ENCODE results near the gene APP. TPM values are rescaled to one million over a fixed set of nuclear protein-coding genes. Genes with fewer than 3 reads are reported as not detected.
"Not testable (repeated sequence)": the region's sequence is repeated elsewhere in the genome, so short reads cannot be mapped to it uniquely, and the experiment has no call there.

Gene APP
- total RNA-seq, 1 donor from 2014 or later, result 40.7 TPM

DNA sequence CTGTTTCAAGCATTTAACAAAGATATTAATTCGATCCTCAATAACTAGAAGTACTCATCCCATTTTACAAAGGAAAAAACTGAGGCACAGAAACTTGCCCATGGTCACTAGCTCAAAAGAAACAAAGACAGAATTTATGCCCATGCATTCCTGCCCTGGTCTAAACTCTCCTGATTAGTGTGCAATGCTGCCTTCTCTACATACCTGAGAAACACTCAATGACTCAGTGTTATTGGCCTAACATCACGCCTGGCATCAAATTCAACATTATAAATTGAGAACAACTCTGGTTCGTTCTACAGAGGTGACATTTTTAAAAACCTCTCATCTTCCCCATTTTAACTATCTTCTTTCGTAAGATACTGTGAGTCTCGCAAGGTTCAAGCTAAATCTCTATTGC, 5.2 kb downstream of the APP start:
- intact Hi-C loops (cut with micrococcal nuclease), result loop anchor here (5.0 kb wide), 2 partner anchors 363 to 603 kb away; no protein-coding TSS in a partner anchor

DNA sequence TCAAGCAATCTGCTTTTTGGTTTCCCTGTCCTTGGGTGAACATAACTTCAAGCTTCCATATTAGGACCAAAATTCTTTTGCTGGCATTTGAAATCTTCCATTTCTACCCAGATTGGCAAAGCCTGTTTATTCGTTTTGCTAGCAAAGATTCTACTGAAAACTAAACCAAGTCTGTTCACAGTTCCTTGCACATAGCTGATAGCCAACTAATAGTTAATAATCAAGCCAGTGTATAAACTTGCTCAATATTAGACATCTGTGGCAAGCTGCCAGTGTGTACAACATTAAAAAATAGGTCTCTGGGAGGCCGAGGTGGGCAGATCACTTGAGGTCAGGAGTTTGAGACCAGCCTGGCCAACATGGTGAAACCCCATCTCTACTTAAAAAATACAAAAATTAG, 6.3 kb downstream of the APP start:
- intact Hi-C loops (cut with micrococcal nuclease), result no loop called here

DNA sequence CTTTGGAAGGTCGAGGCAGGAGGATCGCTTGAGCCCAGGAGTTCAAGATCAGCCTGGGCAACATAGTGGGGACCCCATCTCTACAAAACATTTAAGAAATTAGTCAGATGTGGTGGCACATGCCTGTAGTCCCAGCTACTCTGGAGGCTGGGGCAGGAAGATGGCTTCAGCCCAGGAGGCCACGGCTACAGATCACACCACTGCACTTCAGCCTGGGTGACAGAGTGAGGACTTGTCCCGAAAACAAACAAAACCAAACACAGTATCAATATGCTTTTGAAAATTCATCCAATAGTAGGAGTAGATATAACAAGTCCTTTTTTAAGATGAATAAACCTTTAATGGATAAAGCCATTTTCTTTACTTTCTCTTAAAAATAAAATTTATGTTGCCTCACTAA, 8.5 kb downstream of the APP start:
- intact Hi-C loops (cut with micrococcal nuclease), result no loop called here

DNA sequence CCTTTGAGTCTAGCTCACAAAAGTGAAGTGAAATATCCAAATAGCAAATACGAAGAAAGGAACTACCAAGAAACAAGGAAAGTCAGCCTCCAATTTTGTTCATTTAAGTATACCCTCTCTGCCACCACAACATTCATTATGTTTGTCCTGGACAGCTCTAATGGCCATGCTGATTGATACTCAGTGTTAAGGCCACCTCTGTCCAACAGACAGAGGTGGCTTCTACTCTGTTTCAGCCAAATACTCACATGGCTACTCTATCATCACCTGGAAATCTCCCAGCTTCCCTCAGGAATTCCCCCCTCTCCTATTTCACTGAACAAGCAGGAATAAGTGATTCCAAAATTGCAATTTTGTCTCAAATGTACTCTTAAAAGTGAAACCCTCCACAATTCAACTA, 10.7 kb downstream of the APP start:
- intact Hi-C loops (cut with micrococcal nuclease), result no loop called here

DNA sequence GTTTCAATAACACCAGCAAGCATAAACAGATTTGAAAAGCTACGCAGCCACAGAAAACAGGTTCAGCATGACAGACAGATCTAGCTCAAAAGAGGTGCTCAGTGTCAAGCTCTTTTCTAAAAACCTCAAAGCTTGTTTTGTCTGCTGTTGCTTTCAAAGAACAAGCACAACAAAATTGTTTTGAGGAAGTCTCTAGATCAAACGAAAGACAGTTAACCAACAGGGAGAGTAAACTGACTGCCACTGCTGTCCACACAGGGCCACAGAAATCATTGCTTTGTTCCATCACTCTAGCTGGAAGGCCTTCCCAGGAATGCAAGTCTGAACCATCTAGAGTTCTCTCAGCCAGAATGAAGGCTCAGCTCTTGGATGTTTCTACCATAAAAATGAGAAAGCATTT, 12.8 kb downstream of the APP start:
- intact Hi-C loops (cut with micrococcal nuclease), result no loop called here

DNA sequence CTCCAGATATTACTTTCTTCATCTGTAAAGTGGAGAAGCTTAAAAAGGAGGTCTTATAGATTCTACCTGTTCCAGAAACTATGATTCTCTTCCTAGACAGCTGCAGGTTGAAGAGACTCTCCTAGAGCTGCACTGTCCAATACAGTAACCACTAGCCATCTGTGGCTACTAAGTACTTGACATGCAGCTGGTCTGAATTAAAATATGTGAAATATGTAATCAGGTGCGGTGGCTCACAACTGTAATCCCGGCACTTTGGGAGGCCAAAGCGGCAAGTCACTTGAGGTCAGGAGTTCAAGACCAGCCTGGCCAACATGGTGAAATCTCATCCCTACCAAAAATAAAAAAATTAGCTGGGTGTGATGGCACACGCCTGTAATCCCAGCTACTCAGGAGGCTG, 15.8 kb downstream of the APP start:
- intact Hi-C loops (cut with micrococcal nuclease), result no loop called here

DNA sequence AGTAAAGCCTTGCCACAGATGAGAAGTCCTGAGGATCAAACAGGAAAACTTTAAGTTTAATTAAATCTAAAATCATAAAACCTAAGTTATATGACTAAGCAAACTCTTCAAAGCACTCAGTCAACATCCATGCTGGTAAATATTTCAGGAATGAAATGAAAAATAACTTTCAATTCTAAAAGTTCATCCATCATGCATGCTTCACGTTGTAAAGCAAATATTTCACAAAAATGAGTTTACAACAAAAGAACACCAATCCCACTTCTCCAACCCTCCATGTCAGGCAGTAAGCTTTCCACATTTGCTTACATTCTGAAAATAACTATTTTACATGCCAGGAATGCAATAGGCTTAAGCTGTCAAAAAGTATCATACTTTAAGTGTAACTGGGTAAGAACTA, 16.8 kb downstream of the APP start:
- intact Hi-C loops (cut with micrococcal nuclease), result no loop called here

DNA sequence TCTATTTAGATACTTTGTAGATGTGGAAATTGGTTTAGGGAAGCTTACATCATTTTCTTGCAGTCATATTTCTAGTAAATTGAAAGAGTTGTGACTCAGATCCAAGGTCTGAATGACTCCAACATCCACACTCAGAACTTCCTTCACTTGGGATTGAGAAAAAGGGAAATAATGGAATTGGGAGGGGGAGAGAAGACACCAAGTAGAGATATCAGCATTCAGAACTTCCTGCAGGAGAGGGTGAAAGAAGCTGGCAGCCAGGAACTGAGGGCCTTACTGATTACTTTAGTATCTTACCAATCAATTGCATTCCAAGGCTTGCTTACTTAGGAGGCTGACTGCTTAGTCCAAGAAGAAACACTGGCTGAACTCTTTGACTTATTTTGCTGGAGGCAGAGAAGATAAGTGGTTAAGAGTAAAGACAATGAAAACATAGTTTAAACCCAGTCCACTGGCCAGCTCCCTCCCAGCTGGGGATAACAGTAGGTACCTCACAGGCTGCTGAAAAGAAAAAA, 21.7 kb downstream of the APP start:
- intact Hi-C loops (cut with micrococcal nuclease), result no loop called here

DNA sequence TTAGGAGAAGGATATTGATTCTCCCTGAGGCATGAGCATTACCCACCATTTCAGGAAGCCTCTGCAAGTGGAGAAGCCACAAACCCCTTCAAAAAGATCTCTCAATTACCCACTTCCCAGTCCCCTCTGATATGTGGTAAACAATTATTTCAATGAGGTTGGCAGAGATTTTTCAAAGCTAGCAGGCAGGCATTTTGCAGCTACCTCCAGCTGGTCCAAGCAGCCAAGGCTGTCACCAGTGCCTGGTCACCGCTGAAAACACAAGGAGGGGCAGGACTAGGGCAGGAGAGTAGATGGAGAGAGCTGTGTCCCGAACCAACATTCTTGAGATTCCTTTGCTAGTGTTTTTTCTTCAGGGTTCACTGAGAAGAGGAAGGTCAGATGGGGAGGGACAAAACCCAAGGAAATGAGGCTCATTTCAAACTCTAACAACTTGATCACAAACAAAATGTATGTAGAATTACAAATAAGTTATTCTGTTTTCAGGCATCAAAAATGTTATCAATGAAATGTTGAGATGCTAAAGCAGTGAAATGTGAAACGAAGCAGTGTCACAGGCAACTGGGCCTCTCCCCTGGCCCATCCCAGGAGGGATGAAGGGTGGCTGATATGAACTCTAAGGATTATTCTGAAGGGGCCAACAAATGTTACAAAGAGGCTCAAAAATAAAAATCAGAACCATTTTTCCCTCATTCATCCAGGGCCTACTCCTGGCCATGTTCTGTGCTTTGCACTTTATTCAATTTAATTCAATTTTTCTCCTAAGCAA, 22.3 kb downstream of the APP start:
- intact Hi-C loops (cut with micrococcal nuclease), result no loop called here

DNA sequence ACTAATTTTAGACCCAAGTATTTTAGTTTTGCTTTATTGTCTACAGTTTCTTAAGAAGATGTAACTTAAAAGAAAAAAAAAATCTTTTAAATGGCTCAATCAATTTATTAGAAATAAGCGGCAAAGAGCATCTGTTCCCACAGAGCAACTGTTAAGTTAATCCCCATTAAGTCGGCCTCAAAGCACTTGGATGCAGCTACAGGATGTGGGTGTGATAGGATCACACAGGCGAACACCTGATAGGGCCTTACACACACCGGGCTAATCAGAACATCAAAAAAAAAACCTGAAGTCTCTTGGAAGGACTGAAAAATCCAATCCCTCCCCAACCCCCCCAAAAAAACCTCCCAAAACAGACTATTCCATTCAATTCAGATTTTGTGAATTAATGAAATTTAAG, 23.0 kb downstream of the APP start:
- intact Hi-C loops (cut with micrococcal nuclease), result no loop called here

DNA sequence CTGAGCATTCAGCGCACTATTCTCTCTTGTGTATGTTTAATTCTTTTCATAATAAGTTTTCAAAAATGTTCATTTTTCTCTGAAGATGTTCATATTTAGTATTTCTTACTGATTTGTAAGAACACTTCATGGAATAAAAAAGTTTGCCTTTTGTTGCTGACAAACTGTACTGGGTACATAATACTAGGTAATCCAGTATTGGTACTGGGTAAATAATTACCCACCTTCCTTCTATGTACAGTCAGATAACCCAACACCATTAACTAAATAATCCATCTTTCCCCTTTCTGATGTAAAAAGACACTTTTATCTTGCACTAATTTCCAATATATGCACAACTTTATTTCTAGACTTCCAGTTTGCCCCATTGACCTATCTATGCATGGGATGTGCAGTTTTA, 23.9 kb downstream of the APP start:
- intact Hi-C loops (cut with micrococcal nuclease), result no loop called here

DNA sequence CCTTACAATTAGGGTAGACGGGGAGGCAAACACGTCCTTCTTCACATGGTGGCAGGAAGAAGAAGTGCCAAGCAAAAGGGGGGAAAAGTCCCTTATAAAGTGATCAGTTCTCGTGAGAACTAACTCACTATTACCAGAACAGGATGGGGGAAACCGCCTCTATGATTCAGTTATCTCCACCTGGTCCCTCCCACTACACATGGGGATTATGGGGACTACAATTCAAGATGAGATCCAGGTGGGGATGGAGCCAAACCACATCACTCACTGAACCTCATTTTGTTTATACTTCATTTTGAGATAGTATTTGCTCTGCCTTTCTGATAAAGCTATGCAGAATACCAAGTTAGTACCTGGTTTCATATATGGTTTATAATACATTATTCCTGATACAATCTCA, 26.5 kb downstream of the APP start:
- intact Hi-C loops (cut with micrococcal nuclease), result no loop called here

DNA sequence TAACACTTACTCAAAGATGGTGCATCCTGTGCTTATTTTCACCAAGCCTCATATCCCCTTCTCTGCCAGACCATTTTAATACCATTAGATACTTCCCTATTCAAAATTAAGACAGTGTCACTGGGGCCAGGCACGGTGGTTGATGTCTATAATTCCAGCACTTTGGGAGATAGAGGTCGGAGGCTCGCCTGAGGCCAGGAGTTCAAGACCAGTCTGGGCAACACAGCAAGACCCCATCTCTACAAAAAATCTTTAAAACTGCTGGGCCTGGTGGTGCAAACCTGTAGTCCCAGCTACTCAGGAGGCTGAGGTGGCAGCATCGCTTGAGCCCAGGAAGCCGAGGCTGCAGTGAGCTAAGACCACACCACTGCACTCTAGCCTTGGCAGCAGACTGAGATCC, 28.2 kb downstream of the APP start:
- intact Hi-C loops (cut with micrococcal nuclease), result no loop called here

DNA sequence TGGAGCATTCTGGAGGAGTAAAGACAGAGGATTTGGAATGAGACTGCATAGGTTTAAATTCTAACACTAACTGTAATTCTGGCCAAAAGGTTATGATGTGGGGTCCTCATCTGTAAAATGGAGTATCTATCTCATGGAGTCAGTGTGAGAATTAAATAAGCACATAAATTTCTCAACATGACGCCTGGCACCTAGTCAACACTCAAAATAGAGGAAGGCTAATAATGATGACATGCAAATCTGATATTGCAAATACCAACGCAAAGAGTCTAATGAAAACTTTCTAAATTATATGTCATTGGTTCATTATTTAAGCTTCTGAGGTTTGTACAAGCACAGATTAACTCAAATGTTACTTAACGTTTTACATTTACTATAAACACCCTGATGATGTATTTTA, 29.6 kb downstream of the APP start:
- intact Hi-C loops (cut with micrococcal nuclease), result no loop called here

DNA sequence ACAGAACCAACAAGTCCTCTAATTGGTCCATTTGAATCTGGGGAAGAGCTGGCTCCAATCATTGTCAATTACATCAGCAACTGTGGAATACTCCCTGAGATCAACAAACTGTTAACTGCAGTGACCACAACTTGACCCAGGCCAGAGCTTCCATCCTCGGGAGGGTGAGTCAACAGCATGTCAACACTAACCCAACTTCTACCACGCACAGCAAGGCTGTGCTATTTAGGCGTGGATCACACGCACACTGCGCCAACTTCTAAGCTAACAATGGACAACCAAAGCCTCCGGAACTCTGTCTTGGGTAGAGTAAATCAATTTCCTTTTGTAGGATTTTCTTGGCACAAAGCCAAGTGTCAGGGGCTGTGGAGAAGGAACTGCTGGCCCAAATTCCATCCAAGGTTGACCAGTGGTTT, 30.4 kb downstream of the APP start:
- intact Hi-C loops (cut with micrococcal nuclease), result no loop called here

DNA sequence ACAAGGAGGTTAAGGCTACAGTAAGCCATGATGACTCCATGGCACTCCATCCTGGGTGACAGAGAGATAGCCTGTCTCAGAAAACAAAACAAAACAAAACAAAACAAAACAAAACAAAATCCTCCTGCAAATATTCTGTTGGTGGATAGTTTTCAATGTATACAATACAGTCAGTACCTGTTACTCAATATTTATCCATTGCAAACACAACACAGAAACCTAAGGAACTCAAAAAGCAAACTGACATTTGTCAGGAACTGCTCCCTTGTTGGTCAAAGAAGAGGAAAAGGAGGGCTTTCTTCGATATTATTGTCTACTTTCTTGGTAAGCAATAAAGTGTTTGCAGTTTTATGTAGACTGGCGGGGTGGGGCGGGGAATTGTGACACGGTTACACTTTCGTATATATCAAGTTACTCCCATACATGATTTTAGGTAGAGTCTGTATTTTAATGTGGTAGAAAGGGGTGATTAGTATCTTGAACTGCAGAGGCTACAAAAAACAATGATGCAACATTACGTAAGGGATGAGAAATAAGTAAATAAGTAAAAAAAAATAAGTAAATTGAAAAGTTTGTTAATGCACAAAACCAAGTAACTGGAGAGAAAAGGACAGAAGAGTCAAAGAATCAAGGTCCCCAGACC, 31.8 kb downstream of the APP start:
- intact Hi-C loops (cut with micrococcal nuclease), result no loop called here

DNA sequence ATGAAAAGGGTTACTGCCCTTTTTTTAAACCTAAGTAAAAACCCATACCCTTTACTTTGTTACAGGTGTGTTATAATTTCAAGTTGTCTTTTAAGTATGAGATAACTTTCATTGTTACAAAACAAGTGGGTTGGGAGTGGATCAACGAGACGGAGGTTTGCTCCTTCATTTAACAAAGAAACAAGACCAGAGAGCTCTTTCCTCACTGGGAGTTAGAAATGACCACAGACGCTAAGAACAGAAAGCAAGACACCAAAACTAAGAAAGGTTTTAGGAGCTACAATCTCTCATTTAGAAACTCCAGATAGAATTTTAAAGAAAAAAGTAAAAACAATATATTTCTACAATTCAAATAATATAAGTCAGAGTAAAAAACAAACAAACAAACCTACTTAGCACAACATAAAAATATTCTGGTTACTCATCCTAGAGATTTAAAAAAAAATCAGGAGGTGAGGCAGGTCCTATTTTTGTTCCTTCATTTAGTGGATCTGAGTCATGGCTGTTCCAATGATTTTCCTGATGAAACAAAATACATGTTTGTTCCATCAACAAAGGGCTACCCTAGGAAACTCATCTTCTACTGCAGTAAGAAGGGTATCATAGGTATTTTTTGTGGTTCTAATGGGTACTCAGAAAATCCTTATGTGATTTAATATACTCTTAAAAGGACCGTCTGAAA, 33.0 kb downstream of the APP start:
- intact Hi-C loops (cut with micrococcal nuclease), result loop anchor here (2.0 kb wide), 1 partner anchor 31 kb away; no protein-coding TSS in a partner anchor

DNA sequence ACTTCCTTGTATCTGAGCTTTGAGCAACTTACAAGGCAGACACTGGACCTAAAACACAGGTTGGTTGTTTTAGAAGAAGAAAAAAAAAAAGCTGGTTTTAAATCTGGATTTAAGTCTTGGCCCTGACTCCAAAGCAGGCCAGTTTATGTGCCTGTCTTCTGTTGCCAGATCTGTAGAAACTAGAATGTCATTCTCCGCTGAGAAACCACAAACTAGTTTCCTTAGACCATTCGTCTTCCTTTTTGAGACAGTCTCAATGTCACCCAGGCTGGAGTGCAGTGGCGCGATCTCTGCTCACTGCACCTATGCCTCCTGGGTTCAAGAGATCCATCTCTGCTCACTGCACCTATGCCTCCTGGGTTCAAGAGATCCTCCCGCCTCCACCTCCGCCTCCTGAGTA, 33.9 kb downstream of the APP start:
- intact Hi-C loops (cut with micrococcal nuclease), result loop anchor here (2.0 kb wide), 1 partner anchor 32 kb away; no protein-coding TSS in a partner anchor

DNA sequence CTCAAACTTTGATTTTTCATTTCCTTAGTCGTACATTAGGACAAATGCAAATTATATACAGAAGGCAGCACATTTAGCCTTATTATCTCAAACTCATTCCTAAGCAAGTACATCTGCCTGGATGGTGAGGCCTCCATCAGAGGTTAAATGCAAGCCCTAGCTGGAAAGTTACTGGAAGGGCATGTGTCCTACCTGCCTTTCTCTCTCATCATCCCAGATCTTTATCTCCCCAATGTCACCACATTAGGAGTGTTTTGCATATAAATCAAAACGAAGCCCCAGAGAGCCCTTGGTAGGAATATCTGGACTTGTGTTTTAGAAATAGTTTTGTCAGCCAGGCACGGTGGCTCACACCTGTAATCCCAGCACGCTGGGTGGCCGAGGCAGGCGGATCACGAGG, 35.0 kb downstream of the APP start:
- intact Hi-C loops (cut with micrococcal nuclease), result no loop called here

DNA sequence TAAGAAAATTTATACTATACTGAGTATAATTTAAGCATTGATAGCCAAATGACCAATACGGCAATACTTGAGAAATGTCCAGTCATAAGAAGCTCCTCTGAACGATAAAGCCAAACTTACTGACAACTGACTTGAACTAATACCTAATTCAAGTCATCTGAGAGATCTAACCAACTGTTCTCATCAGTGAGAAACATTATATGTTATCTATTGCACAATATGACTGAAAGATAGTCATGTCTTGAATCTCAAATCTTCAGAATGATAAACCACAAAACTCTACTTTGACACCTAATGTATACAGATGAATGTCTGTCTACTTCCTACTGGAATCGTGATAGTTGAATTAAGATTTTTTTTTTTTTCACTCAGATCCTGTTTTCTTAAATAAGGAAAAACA, 39.0 kb downstream of the APP start:
- intact Hi-C loops (cut with micrococcal nuclease), result no loop called here

DNA sequence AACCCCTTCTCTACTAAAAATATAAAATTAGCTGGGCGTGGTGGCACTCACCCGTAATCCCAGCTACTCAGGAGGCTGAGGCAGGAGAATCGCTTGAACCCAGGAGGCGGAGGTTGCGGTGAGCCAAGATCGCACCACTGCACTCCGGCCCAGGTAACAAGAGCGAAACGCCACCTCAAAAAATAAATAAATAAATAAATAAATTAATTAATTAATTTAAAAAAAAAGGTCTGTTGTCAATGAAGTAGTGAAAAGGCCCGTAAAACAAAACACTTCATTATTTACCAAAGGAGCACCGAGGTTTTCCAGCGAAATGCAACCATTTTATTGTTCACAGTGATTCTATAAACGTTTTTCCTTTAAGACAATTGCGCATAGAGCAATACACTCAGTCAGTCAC, 39.5 kb downstream of the APP start:
- intact Hi-C loops (cut with micrococcal nuclease), result not testable (repeated sequence)

DNA sequence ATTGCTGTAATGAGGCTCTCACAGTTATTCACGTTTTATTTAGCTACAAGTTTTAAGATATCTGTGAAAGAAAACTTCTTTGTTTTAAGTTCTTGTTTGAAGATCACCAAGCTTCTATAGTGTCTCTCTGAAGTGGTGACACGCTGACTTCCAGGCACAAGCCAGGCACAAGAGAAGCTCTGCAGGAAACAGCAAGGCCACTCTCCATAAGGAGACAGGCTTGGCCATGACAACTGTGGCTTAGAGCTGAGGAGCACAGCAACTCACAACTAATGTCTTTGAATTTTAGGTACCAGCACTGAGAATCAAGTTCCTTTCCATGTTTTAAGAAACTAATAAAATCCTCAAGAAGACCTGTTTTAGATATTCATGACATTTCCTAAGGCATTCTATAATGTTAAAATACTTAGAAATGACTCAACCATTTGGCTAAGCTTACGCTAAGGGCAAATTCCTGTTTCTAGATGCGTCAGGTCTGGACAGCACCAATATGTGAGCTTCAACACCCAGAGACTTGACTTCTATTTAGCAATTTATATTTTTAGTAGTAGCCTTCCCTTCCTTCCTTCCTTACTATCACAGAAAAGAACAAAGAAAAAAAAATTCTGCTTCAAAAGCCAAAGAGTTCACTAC, 40.2 kb downstream of the APP start:
- intact Hi-C loops (cut with micrococcal nuclease), result no loop called here

All from T-helper 1 cell treated with Interleukin-12 subunit alpha and Interleukin-12 subunit beta and Interleukin-4 antibody, amounts not matched to agents 30 ng/mL and 1 ng/mL, for 36 hours (primary cell).